GM23338 (cell line): ENCODE results near the gene DLGAP4. TPM values are rescaled to one million over a fixed set of nuclear protein-coding genes. Genes with fewer than 3 reads are reported as not detected.

Source experiments
- ATAC-seq: fragments of 200-7000 bp; cut with Tn5 transposase; 3 replicates; pipeline ENCODE4 v1.9.1; 2020
- DNase-seq: peaks from one replicate; pipeline ENCODE4 v3.0.0-alpha.2; 2015; ENCODE audit warnings: low spot score
- H2AFZ ChIP-seq: fragments of 200-600 bp; sonication (generic); 2 replicates; pipeline ENCODE4 v1.8.0; 2016; ENCODE audit warnings: antibody characterized with exemption, mild to moderate bottlenecking, moderate library complexity
- H3F3A ChIP-seq: fragments of 200-600 bp; sonication (generic); replicated peaks from 2 replicates; pipeline ENCODE4 v1.8.0; 2017; ENCODE audit warnings: antibody characterized with exemption, mixed run types, low read depth
- H3K27ac ChIP-seq: fragments of 200-600 bp; sonication (generic); 2 replicates; pipeline ENCODE4 v1.6.1; 2016; ENCODE audit warnings: low read depth
- H3K27me3 ChIP-seq: fragments of 200-600 bp; sonication (generic); 2 replicates; pipeline ENCODE4 v1.8.0; 2016; ENCODE audit warnings: mild to moderate bottlenecking, mixed run types, moderate library complexity; ENCODE audit not compliant: insufficient read depth
- H3K36me3 ChIP-seq: fragments of 200-600 bp; sonication (generic); 2 replicates; pipeline ENCODE4 v1.8.0; 2016; ENCODE audit warnings: mild to moderate bottlenecking; ENCODE audit not compliant: insufficient read depth
- H3K4me1 ChIP-seq: fragments of 200-600 bp; sonication (generic); 2 replicates; pipeline ENCODE4 v1.8.0; 2016; ENCODE audit warnings: mild to moderate bottlenecking, moderate library complexity; ENCODE audit not compliant: insufficient read depth
- H3K4me2 ChIP-seq: fragments of 200-600 bp; sonication (generic); 2 replicates; pipeline ENCODE4 v1.7.1; 2017; ENCODE audit warnings: mixed run types
- H3K4me3 ChIP-seq: fragments of 200-600 bp; sonication (generic); 2 replicates; pipeline ENCODE4 v1.6.1; 2016; ENCODE audit warnings: mixed run types
- H3K79me2 ChIP-seq: fragments of 200-600 bp; sonication (generic); replicated peaks from 2 replicates; pipeline ENCODE4 v1.8.0; 2017; ENCODE audit warnings: mild to moderate bottlenecking; ENCODE audit not compliant: insufficient read depth
- H3K9me2 ChIP-seq: fragments of 200-600 bp; sonication (generic); 2 replicates; pipeline ENCODE4 v1.8.0; 2017; ENCODE audit not compliant: insufficient read depth
- H4K20me1 ChIP-seq: fragments of 200-600 bp; sonication (generic); replicated peaks from 2 replicates; pipeline ENCODE4 v1.8.0; 2017; ENCODE audit warnings: mild to moderate bottlenecking; ENCODE audit not compliant: insufficient read depth
- H3K27ac Mint-ChIP-seq: 2 replicates; pipeline ENCODE4 v1.8.0; 2020; ENCODE audit warnings: inconsistent platforms, mild to moderate bottlenecking, moderate library complexity, mixed read lengths
- H3K27me3 Mint-ChIP-seq: 3 replicates; pipeline ENCODE4 v1.8.0; 2022; ENCODE audit warnings: low read depth, mild to moderate bottlenecking, moderate library complexity, mixed read lengths, inconsistent platforms; ENCODE audit not compliant: insufficient read depth, poor library complexity
- H3K36me3 Mint-ChIP-seq: 3 replicates; pipeline ENCODE4 v1.8.0; 2021; ENCODE audit warnings: low read depth, mild to moderate bottlenecking, inconsistent platforms, moderate library complexity, mixed read lengths
- H3K4me1 Mint-ChIP-seq: 3 replicates; pipeline ENCODE4 v1.8.0; 2020; ENCODE audit warnings: mild to moderate bottlenecking, inconsistent platforms, mixed read lengths
- H3K4me3 Mint-ChIP-seq: 3 replicates; pipeline ENCODE4 v1.8.0; 2021; ENCODE audit warnings: moderate library complexity, mild to moderate bottlenecking, inconsistent platforms, mixed read lengths
- H3K9me3 Mint-ChIP-seq: 3 replicates; pipeline ENCODE4 v1.8.0; 2020; ENCODE audit warnings: moderate library complexity, mild to moderate bottlenecking, inconsistent platforms, mixed read lengths
- CREB1 ChIP-seq: fragments of 250-450 bp; sonication (Bioruptor Pico); IDR thresholded peaks from 2 replicates; pipeline ENCODE4 v1.5.0; 2020; ENCODE audit warnings: low read depth, mild to moderate bottlenecking, moderate library complexity
- EZH2 ChIP-seq: fragments of 200-600 bp; sonication (generic); IDR thresholded peaks from one replicate; pipeline ENCODE4 v1.8.0; 2017; ENCODE audit warnings: antibody characterized with exemption, mild to moderate bottlenecking, low read depth; ENCODE audit not compliant: unreplicated experiment
- EZH2phosphoT487 ChIP-seq: fragments of 200-600 bp; sonication (generic); IDR thresholded peaks from one replicate; pipeline ENCODE4 v1.8.1; 2018; ENCODE audit warnings: antibody characterized with exemption; ENCODE audit not compliant: unreplicated experiment
- JUNB ChIP-seq: IDR thresholded peaks from one replicate; pipeline ENCODE4 v1.6.1; 2016; ENCODE audit warnings: antibody characterized with exemption; ENCODE audit not compliant: unreplicated experiment
- NANOG ChIP-seq: IDR thresholded peaks from 2 replicates; pipeline ENCODE4 v1.6.1; 2016; ENCODE audit warnings: antibody characterized with exemption, borderline replicate concordance
- POLR2AphosphoS5 ChIP-seq: IDR thresholded peaks from 2 replicates; pipeline ENCODE4 v1.6.1; 2016; ENCODE audit warnings: antibody characterized with exemption, low read depth
- STAT1 ChIP-seq: IDR thresholded peaks from one replicate; pipeline ENCODE4 v1.6.1; 2016; ENCODE audit warnings: antibody characterized with exemption; ENCODE audit not compliant: unreplicated experiment
- ZNF114 ChIP-seq: fragments of 250-450 bp; sonication (Bioruptor Pico); IDR thresholded peaks from 2 replicates; pipeline ENCODE4 v1.5.0; 2020; ENCODE audit warnings: mild to moderate bottlenecking, moderate library complexity
- ZNF331 ChIP-seq: fragments of 250-450 bp; sonication (Bioruptor Pico); IDR thresholded peaks from 2 replicates; pipeline ENCODE4 v1.5.0; 2020; ENCODE audit warnings: low read depth, mild to moderate bottlenecking, moderate library complexity
- ZNF462 ChIP-seq: fragments of 250-450 bp; sonication (Bioruptor Pico); IDR thresholded peaks from 2 replicates; pipeline ENCODE4 v1.5.0; 2020; ENCODE audit warnings: mild to moderate bottlenecking, moderate library complexity
- polyA plus RNA-seq: library from polyadenylated mRNA; unstranded; fragments of >200 nt; fragmentation: Nextera tagmentation; extraction: Ambion mirVana; gene quantifications from 2 replicates; pipeline ENCODE4 v1.2.1, GENCODE V29; 2016
- total RNA-seq: library from RNA; depleted of rRNA; stranded (reverse); fragments of >200 nt; shearing (Covaris generic); gene quantifications from 2 replicates; pipeline ENCODE4 v1.2.3, GENCODE V29; 2014
- TF ChIP-seq, protein P1 (sequence below), 2 experiments: fragments of 200-600 bp in 1 of 2; sonication (generic) in 1 of 2; conservative IDR thresholded peaks; 2 replicates each; pipeline versions ENCODE4 v1.5.1 to v1.6.1; 2016 to 2017; ENCODE audit warnings: antibody characterized with exemption in 2 of 2, low read depth in 2 of 2, mild to moderate bottlenecking in 2 of 2, moderate library complexity in 1 of 2
- TF ChIP-seq, protein P2 (sequence below): IDR thresholded peaks from 2 replicates; pipeline ENCODE4 v1.6.1; 2016; ENCODE audit warnings: antibody characterized with exemption
- TF ChIP-seq, protein P3 (sequence below): IDR thresholded peaks from one replicate; pipeline ENCODE4 v1.6.1; 2018; ENCODE audit warnings: antibody characterized with exemption; ENCODE audit not compliant: unreplicated experiment

Gene DLGAP4
- total and polyA plus RNA-seq, 2 experiments from 2014 or later = 46.1 to 52.2 TPM

GRCh38 chr20:36335206-36335870 lies 29.2 kb downstream of the DLGAP4 start:
- Mint-ChIP-seq H3K36me3 (no peaks in the 10 kb centered on the region), H3K4me3 (no peak overlapping the region), H3K4me1 (peaks cover 76% of the 10 kb centered on the region), H3K27ac (no peak overlapping the region), H3K9me3 (no peaks in the 10 kb centered on the region; the same call in 2 of the 3 replicates), H3K27me3 (peaks cover 45% of the 10 kb centered on the region)
- H3K27ac ChIP-seq = no peak overlapping the region
- TF ChIP-seq, protein P1, sequence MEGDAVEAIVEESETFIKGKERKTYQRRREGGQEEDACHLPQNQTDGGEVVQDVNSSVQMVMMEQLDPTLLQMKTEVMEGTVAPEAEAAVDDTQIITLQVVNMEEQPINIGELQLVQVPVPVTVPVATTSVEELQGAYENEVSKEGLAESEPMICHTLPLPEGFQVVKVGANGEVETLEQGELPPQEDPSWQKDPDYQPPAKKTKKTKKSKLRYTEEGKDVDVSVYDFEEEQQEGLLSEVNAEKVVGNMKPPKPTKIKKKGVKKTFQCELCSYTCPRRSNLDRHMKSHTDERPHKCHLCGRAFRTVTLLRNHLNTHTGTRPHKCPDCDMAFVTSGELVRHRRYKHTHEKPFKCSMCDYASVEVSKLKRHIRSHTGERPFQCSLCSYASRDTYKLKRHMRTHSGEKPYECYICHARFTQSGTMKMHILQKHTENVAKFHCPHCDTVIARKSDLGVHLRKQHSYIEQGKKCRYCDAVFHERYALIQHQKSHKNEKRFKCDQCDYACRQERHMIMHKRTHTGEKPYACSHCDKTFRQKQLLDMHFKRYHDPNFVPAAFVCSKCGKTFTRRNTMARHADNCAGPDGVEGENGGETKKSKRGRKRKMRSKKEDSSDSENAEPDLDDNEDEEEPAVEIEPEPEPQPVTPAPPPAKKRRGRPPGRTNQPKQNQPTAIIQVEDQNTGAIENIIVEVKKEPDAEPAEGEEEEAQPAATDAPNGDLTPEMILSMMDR (conservative IDR thresholded peaks at IDR 0.05; ENCODE audit: low read depth in 2 of 2) = no peak
- TF ChIP-seq, protein P2, sequence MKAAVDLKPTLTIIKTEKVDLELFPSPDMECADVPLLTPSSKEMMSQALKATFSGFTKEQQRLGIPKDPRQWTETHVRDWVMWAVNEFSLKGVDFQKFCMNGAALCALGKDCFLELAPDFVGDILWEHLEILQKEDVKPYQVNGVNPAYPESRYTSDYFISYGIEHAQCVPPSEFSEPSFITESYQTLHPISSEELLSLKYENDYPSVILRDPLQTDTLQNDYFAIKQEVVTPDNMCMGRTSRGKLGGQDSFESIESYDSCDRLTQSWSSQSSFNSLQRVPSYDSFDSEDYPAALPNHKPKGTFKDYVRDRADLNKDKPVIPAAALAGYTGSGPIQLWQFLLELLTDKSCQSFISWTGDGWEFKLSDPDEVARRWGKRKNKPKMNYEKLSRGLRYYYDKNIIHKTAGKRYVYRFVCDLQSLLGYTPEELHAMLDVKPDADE = no peak
- TF ChIP-seq JUNB (no peak), CREB1 (CRISPR knock-in tag) (no peak), POLR2AphosphoS5 (no peak), ZNF462 (no peak), EZH2phosphoT487 (no peak), EZH2 (no peak), ZNF331 (CRISPR knock-in tag) (no peak), ZNF114 (CRISPR knock-in tag) (no peak), NANOG (no peak), STAT1 (no peak)
- TF ChIP-seq, protein P3, sequence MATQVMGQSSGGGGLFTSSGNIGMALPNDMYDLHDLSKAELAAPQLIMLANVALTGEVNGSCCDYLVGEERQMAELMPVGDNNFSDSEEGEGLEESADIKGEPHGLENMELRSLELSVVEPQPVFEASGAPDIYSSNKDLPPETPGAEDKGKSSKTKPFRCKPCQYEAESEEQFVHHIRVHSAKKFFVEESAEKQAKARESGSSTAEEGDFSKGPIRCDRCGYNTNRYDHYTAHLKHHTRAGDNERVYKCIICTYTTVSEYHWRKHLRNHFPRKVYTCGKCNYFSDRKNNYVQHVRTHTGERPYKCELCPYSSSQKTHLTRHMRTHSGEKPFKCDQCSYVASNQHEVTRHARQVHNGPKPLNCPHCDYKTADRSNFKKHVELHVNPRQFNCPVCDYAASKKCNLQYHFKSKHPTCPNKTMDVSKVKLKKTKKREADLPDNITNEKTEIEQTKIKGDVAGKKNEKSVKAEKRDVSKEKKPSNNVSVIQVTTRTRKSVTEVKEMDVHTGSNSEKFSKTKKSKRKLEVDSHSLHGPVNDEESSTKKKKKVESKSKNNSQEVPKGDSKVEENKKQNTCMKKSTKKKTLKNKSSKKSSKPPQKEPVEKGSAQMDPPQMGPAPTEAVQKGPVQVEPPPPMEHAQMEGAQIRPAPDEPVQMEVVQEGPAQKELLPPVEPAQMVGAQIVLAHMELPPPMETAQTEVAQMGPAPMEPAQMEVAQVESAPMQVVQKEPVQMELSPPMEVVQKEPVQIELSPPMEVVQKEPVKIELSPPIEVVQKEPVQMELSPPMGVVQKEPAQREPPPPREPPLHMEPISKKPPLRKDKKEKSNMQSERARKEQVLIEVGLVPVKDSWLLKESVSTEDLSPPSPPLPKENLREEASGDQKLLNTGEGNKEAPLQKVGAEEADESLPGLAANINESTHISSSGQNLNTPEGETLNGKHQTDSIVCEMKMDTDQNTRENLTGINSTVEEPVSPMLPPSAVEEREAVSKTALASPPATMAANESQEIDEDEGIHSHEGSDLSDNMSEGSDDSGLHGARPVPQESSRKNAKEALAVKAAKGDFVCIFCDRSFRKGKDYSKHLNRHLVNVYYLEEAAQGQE = no peak
- peaks cover 20% of the 10 kb centered on the region for H3K4me1 ChIP-seq
- no peaks in the 10 kb centered on the region for H3F3A ChIP-seq
- H4K20me1 ChIP-seq = peaks cover 3% of the 10 kb centered on the region; the same call in 1 of the 2 replicates
- no peak overlapping the region for H3K4me2 ChIP-seq
- H3K27me3 ChIP-seq = peaks cover 30% of the 10 kb centered on the region
- no peaks in the 10 kb centered on the region for H3K79me2 ChIP-seq
- H2AFZ ChIP-seq = no peak overlapping the region
- no peak for DNase-seq
- H3K9me2 ChIP-seq = no peaks in the 10 kb centered on the region
- H3K36me3 ChIP-seq = no peaks in the 10 kb centered on the region
- ATAC-seq = no peak
- no peak overlapping the region for H3K4me3 ChIP-seq
